IMR-90 (cell line): ENCODE data around the gene NUAK1.

Experiments used
- BHLHE40 ChIP-seq: fragments of 150-350 bp; IDR thresholded peaks from 2 replicates; pipeline ENCODE4 v1.6.1; 2016; ENCODE audit warnings: mild to moderate bottlenecking, low read depth, low read length
- CHD1 ChIP-seq: IDR thresholded peaks from 2 replicates; pipeline ENCODE4 v1.6.1; 2012; ENCODE audit warnings: low read depth, low read length, improper control_type of control experiment
- CTCF ChIP-seq: conservative IDR thresholded peaks from 2 replicates; pipeline ENCODE4 v1.5.1; 2012; ENCODE audit warnings: mild to moderate bottlenecking, low read depth, low read length, improper control_type of control experiment
- FOS ChIP-seq: fragments of 150-350 bp; IDR thresholded peaks from 2 replicates; pipeline ENCODE4 v1.6.1; 2016; ENCODE audit warnings: low read depth, low read length
- POLR2A ChIP-seq: IDR thresholded peaks from 2 replicates; pipeline ENCODE4 v1.6.1; 2012; ENCODE audit warnings: mild to moderate bottlenecking, low read depth, low read length
- RAD21 ChIP-seq: IDR thresholded peaks from 2 replicates; pipeline ENCODE4 v1.6.1; 2012; ENCODE audit warnings: low read length, improper control_type of control experiment
- SMC3 ChIP-seq: fragments of 150-350 bp; IDR thresholded peaks from 2 replicates; pipeline ENCODE4 v1.6.1; 2016; ENCODE audit warnings: low read depth, mild to moderate bottlenecking, antibody characterized with exemption, low read length, moderate library complexity
- USF2 ChIP-seq: fragments of 150-350 bp; IDR thresholded peaks from 2 replicates; pipeline ENCODE4 v1.6.1; 2017; ENCODE audit warnings: mild to moderate bottlenecking, antibody characterized with exemption, low read length, low read depth

- TF ChIP-seq CTCF (no peak), FOS (no peak), BHLHE40 (no peak), SMC3 (no peak), POLR2A (no peak), CHD1 (no peak), USF2 (no peak), RAD21 (no peak)
Observed at GRCh38 chr12:106146987-106147386, 8.2 kb upstream of the NUAK1 start.
